Central memory CD4-positive, alpha-beta T cell (primary cell): Measurements from ENCODE around the gene DEFB131B.
"Not testable (repeated sequence)": the region's sequence is repeated elsewhere in the genome, so short reads cannot be mapped to it uniquely, and the experiment has no call there.

Experiments used
- DNase-seq: peaks from one replicate; pipeline ENCODE4 v3.0.0; 2022

Gene DEFB131B

GRCh38 chr11:71911986-71912340 lies 33.7 kb downstream of the DEFB131B start:
- not testable (repeated sequence) for DNase-seq

DNA sequence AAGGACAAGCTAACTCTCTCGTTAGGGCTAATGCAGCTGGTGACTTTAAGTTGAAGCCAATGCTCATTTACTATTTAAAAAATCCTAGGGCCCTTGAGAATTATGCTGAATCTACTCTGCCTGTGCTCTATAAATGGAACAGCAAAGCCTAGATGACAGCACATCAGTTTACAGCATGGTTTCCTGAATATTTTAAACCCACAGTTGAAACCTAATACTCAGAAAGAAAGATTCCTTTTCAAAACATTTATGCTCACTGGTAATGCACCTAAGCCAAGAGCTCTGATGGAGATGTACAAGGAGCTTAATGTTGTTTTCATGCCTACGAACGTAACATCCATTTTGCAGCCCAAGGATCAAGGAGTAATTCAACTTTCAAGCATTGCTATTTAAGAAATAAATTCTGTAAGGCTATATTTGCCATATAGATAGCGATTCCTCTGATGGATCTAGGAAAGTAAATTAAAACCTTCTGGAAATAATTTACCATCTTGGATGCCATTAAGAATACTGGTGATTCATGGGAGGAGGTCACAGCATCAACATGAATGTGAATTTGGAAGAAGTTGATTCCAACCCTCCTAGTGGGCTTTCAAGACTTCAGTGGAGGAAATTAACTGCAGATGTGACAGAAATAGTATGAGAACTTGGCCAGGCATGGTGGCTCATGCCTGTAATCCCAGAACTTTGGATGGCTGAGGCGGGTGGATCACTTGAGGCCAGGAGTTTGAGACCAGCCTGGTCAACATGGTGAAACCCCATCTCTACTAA lies 35.7 kb downstream of the DEFB131B start:
- no peak for DNase-seq

DNA sequence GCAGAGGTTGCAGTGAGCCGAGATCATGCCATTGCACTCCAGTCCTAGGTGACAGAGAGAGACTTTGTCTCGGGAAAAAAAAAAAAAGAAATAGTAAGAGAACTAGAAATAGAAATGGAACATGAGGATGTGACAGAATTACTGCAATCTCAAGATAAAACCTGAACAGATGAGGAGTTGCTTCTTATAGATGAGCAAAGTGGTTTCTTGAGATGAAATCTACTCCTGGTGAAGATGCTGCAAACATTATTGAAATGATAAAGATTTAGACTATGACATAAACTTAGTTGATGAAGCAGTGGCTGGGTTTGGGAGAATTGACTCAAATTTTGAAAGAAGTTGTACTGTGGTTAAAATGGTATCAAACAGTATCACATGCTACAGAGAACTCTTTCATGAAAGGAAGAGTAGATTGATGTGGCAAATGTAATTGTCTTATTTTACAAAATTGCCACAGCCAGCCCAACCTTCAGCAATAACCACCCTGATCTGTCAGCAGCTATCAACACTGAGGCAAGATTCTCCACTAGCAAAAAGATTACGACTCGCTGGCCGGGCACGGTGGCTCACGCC lies 36.5 kb downstream of the DEFB131B start:
- no peak for DNase-seq

- no peak for DNase-seq
These were observed 39.4 kb downstream of the DEFB131B start for GRCh38 chr11:71917646-71918140.

- DNase-seq, result peak; percentile 56
These were observed 49.8 kb downstream of the DEFB131B start, which contains the start of gene XNDC1N for GRCh38 chr11:71927820-71928736. XNDC1N (minus strand) TSS chr11:71928594; CDS start chr11:71923353, 5,241 bp downstream.

GRCh38 chr11:71928737-71929443 lies 50.6 kb downstream of the DEFB131B start, which contains the start of gene RNF121:
RNF121 (plus strand) TSS chr11:71929046; CDS start chr11:71929062, 16 bp downstream.
- peak; percentile 95 for DNase-seq

DNA sequence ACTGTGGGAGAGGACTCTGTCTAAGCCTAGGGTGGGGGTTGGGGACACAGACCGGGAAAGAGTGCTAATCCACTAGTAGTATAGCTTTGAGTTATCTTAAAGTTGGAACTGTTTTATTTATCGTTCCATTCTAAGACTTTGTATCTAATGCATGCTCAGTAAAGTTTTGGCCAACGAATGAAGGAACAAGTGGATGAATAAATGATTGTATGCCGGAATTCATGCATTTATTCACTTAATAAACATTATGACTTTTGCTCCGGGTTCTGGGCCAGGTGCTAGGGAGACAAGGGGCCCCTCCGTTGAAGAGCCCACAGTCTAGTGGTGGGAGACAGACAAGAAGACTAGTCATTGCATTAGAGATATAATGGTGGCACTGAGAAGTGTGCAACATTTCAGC lies 51.2 kb downstream of the DEFB131B start:
- DNase-seq, result no peak

DNA sequence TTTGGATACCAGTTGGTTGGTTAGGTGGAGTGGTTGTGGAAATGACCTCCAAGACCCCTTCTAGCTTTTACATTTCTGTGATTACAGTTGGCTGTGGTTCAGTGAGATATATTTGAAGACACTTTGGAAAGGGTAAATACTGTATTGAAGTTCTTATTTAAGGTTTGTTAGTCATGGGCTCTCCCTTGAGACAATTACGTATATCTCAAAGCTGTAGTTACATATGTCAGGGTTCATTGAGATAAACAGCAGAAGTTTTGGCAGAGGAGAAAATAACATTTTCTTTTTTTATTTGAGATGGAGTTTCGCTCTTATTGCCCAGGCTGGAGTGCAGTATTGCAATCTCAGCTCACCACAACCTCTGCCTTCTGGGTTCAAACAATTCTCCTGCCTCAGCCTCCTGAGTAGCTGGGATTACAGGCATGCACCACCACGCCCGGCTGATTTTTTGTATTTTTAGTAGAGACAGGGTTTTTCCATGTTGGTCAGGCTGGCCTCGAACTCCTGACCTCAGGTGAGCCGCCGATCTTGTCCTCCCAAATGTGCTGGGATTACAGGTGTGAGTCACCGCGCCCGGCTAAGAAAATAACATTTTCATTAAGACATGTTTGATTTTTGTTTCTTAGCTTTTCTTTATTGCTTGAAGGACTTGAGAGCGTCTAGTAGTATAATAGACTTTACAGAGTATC lies 52.4 kb downstream of the DEFB131B start:
- no peak for DNase-seq

DNA sequence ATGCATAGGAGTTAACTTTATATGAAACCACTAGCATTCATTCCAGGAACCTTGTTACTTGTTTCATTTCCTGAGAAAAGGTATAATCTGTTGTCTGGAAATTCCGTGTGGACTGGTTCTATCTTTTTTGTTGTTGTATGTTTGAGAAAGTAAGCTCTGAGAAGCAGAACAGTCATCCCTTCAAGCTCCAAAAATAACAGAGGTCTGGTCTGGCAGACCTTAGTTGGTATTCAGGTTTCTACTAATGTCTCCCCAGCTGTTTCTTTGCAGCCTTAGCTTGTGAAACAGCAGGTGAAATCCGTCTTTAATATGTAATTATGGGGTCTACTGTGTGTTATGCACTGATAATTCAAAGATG lies 53.0 kb downstream of the DEFB131B start:
- DNase-seq, result no peak

DNA sequence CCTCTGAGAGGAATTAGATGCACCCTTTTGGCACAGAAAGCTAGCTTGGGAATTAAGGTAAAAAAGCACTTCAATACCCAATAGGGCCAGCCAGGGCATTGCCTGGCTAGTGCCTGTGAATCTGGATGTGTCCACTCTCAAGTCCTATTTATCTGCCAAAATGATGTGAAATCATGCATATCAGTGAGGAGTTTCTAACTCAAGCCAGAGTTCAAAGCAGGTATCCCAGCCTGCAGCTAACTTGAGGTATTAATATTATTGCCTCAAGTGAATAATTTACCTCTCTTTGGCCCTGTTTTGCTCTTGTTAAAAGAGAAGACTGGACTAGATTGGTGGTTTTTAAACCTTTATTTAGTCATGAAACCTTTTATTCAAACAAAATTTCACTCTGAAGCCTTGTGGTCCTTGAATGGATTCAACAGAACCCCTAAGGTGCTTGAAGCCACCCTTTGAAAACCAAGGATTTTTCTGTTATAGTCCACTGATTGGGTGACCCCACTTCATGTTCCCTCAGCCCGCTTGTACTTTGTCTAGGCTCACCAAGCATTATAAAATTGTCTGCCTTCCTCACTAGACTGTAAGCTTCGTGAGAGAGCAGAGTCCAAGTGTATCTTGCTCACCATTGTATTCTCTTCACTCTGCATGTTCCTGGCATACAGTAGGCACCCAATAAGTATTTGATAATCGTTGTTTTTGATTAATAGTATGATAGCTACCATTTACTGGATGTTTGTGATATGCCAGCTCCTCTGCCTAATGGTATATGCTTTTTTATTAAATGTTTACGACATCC lies 55.1 kb downstream of the DEFB131B start:
- DNase-seq, result no peak
